Measurements from ENCODE around the gene RABIF.
A peak's percentile ranks its signal among the peaks of the same experiment; 100 is the strongest.
"Not testable (repeated sequence)": the region's sequence is repeated elsewhere in the genome, so short reads cannot be mapped to it uniquely, and the experiment has no call there.

Gene RABIF
- long read RNA-seq, transcript RABIF-201 (2 exons, 2,430 nt) = major isoform, 51 of 51 reads
- long read RNA-seq, partial matches to known transcripts = 0 of 51 reads
- long read RNA-seq, other reads (novel, unspliced or antisense) = 0 of 51 reads

- H3K4me3 ChIP-seq (replicated peaks; ENCODE audit: insufficient read depth, low read length) = peak within 1 kb of the TSS; percentile 84
- H3K27me3 ChIP-seq (ENCODE audit: insufficient read depth, poor library complexity, severe bottlenecking) = no peaks in the 10 kb centered on the region
- TF ChIP-seq REST (IDR thresholded peaks at IDR 0.05; ENCODE audit: insufficient replicate concordance, low read depth) = peak; percentile 34
- TF ChIP-seq POLR2AphosphoS5 (IDR thresholded peaks at IDR 0.05; ENCODE audit: low read depth) = peak; percentile 88
- TF ChIP-seq CTCF (IDR thresholded peaks at IDR 0.05; ENCODE audit: insufficient read depth, low read length) = no peak
- H3K27ac ChIP-seq (replicated peaks) = peak within 1 kb of the TSS; percentile 87
- peak; percentile 92 to 97 for DNase-seq (ENCODE audit: low read depth in 1 of 2, low spot score in 1 of 2)
Observed at GRCh38 chr1:202888531-202889360, at the start of gene RABIF. Gene RABIF, minus strand, starts transcription at chr1:202889149. Its CDS starts 51 bp downstream, at chr1:202889098.

- DNase-seq (ENCODE audit: low read depth in 1 of 2, low spot score in 1 of 2) = no peak
- H3K4me3 ChIP-seq (replicated peaks; ENCODE audit: insufficient read depth, low read length) = no peak overlapping the region
- TF ChIP-seq GABPA (IDR thresholded peaks at IDR 0.05; ENCODE audit: low read depth) (no peak), REST (IDR thresholded peaks at IDR 0.05; ENCODE audit: insufficient replicate concordance, low read depth) (no peak), SPI1 (IDR thresholded peaks at IDR 0.05; ENCODE audit: borderline replicate concordance, low read depth) (no peak), CTCF (IDR thresholded peaks at IDR 0.05; ENCODE audit: insufficient read depth, low read length) (no peak), POLR2AphosphoS5 (IDR thresholded peaks at IDR 0.05; ENCODE audit: low read depth) (no peak)
- no peaks in the 10 kb centered on the region for H3K27me3 ChIP-seq (ENCODE audit: insufficient read depth, poor library complexity, severe bottlenecking)
- no peak overlapping the region for H3K27ac ChIP-seq (replicated peaks)
Observed at GRCh38 chr1:202938287-202938925, 49.5 kb upstream of the RABIF start.

- not testable (repeated sequence) for DNase-seq (ENCODE audit: low read depth in 1 of 2, low spot score in 1 of 2); H3K27ac ChIP-seq (replicated peaks); H3K27me3 ChIP-seq (ENCODE audit: insufficient read depth, poor library complexity, severe bottlenecking); H3K4me3 ChIP-seq (replicated peaks; ENCODE audit: insufficient read depth, low read length)
Observed at GRCh38 chr1:202936409-202936808, 47.5 kb upstream of the RABIF start.

- H3K27ac ChIP-seq (replicated peaks) = no peak overlapping the region
- TF ChIP-seq SPI1 (IDR thresholded peaks at IDR 0.05; ENCODE audit: borderline replicate concordance, low read depth) (no peak), CTCF (IDR thresholded peaks at IDR 0.05; ENCODE audit: insufficient read depth, low read length) (no peak), POLR2AphosphoS5 (IDR thresholded peaks at IDR 0.05; ENCODE audit: low read depth) (no peak), GABPA (IDR thresholded peaks at IDR 0.05; ENCODE audit: low read depth) (no peak), REST (IDR thresholded peaks at IDR 0.05; ENCODE audit: insufficient replicate concordance, low read depth) (no peak)
- no peaks in the 10 kb centered on the region for H3K27me3 ChIP-seq (ENCODE audit: insufficient read depth, poor library complexity, severe bottlenecking)
- no peak for DNase-seq (ENCODE audit: low read depth in 1 of 2, low spot score in 1 of 2)
- no peak overlapping the region for H3K4me3 ChIP-seq (replicated peaks; ENCODE audit: insufficient read depth, low read length)
Observed at GRCh38 chr1:202935844-202936243, 46.9 kb upstream of the RABIF start.
